ENCODE results near the gene TMBIM1.
A peak's percentile ranks its signal among the peaks of the same experiment; 100 is the strongest.

TMBIM1 gene

DNA sequence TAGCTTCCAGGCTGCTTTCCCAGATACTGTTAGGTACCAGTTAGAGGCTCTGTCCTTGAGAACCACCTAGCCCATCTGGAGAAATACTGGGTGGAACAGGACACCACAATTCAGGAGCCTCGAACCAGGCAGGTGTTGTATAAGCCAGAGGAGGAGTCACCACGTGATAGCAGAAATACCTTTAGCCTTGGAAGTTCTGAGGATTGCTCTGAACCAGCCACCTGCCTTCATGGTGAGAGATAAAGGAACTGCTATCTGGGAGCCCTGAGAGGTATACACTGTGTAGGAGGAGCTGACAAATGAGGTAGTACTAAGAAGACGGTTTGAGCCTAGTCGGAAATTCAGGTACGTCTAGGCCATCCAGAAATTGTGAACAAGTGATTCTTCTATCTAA, 39.1 kb downstream of the TMBIM1 start:
- no peak for DNase-seq

DNA sequence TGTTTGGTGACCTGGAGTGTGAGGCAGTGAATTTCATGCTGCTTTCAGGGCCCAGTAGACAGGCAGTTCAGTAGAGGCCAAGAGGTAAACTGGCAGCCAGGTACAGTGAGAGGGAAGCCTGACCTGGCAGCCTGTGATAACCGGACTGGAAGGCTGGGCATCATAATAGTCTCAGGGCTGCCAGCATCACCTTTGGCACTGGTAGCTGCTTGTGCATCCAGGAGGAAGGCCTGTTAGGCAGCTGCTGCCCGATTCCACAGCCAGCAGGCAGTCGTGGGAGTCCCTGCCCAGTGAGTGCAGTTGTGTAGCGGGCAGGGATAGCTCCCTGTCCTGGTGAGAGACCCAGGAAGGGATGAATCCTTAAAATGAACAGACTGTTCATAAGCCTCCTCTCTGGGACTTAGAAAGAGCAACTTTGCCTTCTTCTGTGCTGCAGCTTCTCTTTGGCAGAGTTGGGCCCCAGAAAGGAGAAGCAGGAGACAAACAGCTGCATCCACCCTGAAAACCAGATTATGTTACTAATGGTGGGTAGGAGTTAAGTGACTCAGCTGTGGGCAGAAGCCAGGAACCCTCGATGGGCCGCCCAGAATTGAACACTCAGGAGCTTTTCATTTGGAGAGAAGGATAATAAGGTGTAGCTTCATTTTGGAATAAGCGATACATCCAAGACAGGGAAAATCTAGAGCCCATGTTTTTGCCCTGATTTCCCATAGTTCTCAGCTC, 39.6 kb downstream of the TMBIM1 start:
- DNase-seq, result no peak

DNA sequence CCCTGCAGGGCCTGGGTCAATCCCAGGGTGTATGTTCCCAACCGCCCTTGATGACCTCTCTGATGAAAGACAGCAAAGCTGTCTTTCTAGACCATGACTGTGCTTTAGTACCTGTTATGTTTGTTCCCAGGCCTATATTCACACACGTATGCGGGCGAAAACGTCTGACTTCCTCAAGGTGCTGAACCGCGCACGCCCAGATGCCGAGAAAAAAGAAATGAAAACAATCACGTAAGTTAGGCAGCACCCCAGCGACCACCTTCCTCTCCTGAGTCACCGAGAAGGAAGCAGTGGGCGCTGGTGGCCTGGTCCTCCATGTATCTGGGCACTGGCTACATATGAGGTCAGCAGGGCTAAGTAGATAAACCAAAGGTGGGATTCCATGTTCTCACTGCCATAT, 42.6 kb downstream of the TMBIM1 start:
- DNase-seq, result no peak

DNA sequence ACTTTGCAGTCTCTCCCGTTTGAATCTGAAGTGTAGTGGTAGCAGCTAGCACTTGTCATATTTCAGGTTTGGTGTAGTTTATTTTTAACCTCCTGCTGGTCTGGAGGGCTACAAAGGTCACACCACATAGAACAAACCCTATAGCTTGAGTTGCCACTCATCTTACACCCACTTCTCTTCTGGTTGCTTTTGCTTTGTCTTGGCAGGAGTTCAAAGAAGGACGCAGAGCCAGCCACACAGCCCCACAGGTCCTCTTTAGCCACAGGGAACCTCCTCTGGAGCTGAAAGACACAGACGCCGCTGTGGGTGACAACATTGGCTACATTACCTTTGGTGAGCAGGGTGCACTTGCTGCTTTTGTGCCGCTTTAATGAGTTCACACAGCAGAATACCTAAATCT, 47.1 kb downstream of the TMBIM1 start:
- no peak for DNase-seq

DNA sequence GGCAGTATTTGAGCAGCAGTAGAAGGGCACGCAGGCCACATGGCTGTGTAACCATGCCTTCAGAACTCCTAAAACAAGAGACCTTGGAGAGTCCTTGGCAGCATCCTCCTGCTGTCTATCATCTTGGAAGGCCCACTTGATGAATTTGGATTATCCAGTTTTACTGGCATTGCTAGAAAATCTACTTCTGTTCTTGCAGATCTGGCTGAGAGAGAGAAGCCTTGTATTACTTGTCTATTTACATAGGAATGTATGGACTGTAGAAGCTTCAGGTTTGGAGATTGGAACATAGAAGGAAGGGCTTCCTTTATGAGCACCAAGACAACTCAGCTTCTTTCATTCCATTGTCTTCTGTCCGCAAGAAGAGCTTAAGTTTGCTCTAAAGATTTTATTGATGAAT, 47.6 kb downstream of the TMBIM1 start:
- DNase-seq, result no peak

DNA sequence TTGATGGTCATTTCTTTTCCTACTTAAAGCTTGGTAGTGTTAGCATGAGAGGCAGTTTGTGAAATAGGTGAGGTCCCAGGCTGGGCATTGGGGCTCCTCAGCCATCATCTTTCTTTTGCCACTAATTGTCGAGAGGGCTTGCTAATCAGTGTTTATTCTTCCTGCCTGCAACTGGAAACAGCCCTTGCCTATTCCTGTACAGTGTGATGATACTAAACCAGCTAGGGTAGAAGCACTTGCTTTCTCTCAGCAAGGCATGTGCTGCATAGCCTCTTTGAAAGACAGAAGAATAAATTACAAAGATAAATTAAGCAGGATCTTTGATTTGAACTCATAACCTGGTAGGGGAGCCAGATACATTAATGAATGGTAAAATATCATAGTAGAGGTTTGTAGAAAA, 48.1 kb downstream of the TMBIM1 start:
- no peak for DNase-seq

DNA sequence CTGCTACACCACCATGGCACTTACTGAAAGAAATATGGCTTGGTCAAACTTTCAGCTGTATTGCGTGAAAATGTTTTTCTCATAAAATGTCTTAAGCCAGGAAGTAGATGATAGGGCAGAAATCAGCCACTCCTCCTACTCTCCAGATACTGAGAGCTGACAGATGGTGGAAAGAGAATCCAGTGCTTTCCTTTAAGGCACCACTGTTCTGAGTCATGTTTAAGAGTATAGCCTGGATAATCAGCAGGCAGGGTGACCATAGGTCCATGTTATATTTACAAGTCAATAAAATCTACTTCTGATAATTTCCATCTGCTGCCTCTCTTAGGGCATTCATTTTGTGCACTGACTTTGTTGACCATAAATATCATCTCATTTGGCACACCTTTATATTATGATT, 53.4 kb downstream of the TMBIM1 start:
- DNase-seq, result no peak

DNA sequence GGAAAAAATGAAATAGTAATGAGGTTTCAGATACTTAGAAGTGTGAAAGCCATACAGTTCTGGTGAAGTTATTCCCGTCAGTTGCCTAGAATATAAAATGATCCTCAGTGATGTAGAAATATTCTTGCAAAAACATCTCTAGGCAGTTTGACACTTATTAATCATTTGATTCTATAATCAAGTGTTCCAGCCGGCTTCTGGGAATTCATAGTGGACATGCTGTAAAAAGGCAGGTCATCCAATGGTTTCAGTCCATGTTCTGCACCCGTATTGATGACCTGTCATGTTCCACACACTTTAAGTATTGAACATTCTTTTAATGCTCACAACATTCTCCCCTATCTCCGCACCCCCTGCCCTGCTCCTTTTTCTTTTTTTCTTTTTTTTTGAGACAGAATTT, 55.5 kb downstream of the TMBIM1 start:
- no peak for DNase-seq

DNA sequence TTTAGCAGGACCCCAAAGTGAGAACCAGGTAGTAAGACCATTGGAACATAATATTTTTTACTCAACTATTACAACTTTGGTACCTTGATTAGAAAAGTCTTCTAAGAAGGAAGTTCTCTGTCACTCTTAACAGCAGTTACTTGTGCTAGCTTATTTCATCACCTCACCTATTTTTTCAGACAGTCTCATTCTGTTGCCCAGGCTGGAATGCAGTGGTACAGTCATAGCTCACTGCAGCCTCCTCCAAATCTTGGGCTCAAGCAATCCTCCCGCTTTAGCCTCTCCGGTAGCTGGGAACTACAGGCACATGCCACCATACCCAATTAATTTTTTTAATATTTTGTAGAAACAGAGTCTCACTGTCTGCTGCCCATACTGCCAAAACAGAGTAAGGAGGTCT, 57.3 kb downstream of the TMBIM1 start:
- DNase-seq, result no peak

DNA sequence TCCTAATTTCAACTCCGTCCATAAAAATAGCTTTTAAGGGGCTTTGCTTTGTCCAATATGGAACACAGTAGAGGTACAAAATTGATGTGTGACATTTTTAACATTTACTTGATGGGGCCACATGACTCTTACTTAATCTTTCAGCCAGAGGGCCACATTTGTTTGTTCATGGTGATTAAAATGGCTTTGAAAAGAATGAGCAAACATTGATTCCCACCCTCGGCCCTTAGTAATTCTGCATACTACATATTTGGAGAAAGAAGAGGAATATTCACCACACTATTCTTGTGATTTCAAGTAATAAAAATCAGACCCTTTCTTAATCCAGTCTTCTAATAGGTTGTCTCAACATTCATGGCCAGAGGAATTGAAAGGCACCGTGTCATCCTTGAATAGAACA, 57.8 kb downstream of the TMBIM1 start:
- DNase-seq, result no peak

DNA sequence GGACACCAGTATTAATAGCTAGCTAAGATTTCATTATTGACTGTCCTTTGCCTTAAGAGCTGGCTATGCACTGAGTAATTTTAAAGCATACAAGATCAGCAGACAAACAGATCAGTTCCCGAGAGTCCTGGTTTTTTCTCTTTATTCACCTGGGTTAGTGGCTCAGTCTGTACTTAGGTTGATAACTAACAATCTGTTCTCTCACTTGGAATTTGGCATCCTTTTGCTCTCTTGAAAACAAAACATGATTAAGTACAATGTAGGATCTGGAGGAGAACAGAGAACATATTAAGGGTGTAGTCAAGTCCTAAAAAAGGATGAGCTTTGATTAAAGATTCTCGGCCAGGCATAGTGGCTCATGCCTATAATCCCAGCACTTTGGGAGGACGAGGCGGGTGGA, 58.8 kb downstream of the TMBIM1 start:
- DNase-seq, result no peak

DNA sequence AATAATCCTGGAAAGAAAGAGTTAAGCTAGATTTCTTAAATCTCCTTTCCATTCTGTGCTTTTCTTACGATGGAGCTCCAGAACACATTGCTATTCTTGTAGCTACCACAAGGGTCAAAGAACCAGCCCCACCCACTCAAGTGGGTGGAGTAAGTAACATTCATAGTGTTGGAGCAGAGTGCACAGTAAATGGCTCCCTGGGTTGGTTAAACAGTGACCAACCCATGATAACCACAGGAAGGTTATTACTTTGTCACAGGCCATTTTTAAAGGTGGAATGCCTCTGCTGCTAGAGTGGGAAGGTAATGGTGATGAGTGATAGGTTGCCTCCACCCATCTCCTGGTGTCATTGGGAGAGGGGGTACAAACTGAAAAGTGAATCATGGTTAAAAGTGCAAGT, 61.4 kb downstream of the TMBIM1 start:
- peak; percentile 25 for DNase-seq

DNA sequence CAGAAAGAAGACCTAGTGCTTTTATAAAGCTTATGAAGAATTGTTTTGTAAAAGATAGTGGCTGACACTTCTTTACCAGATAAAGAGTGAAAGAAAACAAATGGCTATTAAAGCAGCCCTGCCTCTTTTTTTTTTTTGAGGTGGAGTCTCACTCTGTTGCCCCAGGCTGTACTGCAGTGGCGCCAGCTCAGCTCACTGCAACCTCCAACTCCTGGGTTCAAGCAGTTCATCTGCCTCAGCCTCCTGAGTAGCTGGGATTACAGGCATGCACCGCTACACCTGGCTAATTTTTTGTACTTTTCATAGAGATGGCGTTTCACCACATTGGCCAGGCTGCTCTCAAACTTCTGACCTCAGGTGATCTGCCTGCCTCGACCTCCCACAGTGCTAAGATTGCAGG, 62.5 kb downstream of the TMBIM1 start:
- DNase-seq, result peak; percentile 62

DNA sequence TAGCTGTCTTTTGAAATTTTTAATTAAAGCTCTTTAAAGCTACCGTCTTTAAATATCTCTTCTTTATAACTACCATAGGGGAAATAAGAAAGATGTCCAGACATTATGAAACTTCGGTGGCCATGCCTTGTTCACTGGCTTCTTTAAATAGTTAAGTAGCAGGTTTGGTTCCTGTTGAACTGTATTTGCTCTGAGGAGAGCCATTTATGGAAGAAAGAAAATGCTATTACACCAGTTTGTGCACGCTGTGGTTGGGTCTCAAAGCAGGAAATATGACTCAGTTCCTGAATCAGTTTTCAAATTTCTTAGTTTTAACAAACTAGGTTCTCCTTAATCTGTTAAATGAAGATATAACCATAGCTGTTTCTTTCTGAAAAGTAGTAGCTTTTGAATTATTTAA, 63.1 kb downstream of the TMBIM1 start:
- DNase-seq, result peak; percentile 64

DNA sequence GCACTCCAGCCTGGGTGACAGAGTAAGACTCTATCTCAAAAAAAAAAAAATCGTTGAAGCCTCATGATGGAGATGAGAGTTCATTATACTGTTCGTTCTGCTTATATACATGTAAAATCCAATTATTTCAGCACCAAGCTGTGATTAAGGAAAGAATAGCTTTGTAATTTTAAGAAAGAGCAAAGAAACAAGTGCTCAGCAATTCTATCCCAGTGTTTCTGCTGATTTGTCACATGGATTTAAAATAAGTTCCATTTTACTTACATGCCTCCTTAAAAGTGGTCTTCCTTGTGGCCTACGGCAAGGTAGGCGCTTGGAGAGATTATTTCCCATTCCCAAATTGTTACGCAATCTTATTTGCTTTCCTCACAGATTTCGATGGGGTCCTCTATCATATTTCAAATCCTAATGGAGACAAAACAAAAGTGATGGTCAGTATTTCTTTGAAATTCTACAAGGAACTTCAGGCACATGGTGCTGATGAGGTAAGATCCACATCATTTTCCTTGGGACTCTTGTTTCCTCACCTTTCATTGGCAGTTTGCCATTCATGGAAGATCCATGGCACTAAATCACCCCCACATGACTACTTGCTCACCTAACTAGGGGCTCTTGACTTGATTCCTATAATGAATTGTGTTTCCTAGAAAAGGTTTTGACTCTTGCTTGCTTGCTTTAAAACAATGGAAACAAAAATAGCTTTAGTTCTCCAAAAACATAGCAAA, 63.8 kb downstream of the TMBIM1 start:
- no peak for DNase-seq

DNA sequence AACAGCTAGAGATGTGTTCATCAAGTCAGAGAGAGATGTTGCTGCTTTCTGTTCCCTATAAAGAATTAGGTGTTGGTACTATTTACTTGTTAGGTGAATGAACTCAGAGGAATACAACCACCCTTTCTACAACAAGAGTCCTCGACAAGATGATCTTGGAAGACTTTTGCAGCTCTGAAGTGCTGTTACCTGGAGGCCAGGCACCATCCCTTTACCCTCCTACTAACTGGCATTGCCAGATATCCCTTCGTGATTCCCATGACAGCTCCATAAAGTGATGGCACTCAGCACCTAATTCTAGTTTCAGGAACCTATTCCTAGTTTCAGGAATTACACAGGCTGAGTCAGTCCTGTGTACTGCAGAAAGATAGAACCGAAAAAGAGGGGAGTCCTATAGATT, 65.4 kb downstream of the TMBIM1 start:
- no peak for DNase-seq

Measured in RPMI8226 (cell line).